ENCODE data around the gene PSMD5.

PSMD5 gene

GRCh38 chr9:120830151-120830550, 12.6 kb downstream of the PSMD5 start:
- no peak overlapping the region for H3K27ac Mint-ChIP-seq
- no peaks in the 10 kb centered on the region for H3K4me1 Mint-ChIP-seq
- H3K36me3 Mint-ChIP-seq (ENCODE audit: low read depth) = peaks cover 74% of the 10 kb centered on the region
- no peak for TF ChIP-seq CTCF (IDR thresholded peaks at IDR 0.05; ENCODE audit: unreplicated experiment in 3 of 3)
- no peak overlapping the region for H3K4me3 Mint-ChIP-seq
- peaks cover 5% of the 10 kb centered on the region for H3K9me3 Mint-ChIP-seq
- no peaks in the 10 kb centered on the region for H3K27me3 Mint-ChIP-seq (ENCODE audit: low read depth)

GRCh38 chr9:120829650-120830049, 13.1 kb downstream of the PSMD5 start:
- H3K27ac Mint-ChIP-seq = no peak overlapping the region
- no peaks in the 10 kb centered on the region for H3K4me1 Mint-ChIP-seq
- no peak for TF ChIP-seq CTCF (IDR thresholded peaks at IDR 0.05; ENCODE audit: unreplicated experiment in 3 of 3)
- no peaks in the 10 kb centered on the region for H3K27me3 Mint-ChIP-seq (ENCODE audit: low read depth)
- H3K36me3 Mint-ChIP-seq (ENCODE audit: low read depth) = peaks cover 77% of the 10 kb centered on the region
- peaks cover 7% of the 10 kb centered on the region for H3K9me3 Mint-ChIP-seq
- H3K4me3 Mint-ChIP-seq = no peak overlapping the region

- no peaks in the 10 kb centered on the region for H3K27me3 Mint-ChIP-seq (ENCODE audit: low read depth)
- H3K4me1 Mint-ChIP-seq = no peaks in the 10 kb centered on the region
- H3K4me3 Mint-ChIP-seq = no peak overlapping the region
- H3K36me3 Mint-ChIP-seq (ENCODE audit: low read depth) = peaks cover 83% of the 10 kb centered on the region
- TF ChIP-seq CTCF (IDR thresholded peaks at IDR 0.05; ENCODE audit: unreplicated experiment in 3 of 3) = no peak
- H3K27ac Mint-ChIP-seq = no peak overlapping the region
- H3K9me3 Mint-ChIP-seq = peaks cover 3% of the 10 kb centered on the region
Observed at GRCh38 chr9:120820095-120820494, 22.6 kb downstream of the PSMD5 start.

- Mint-ChIP-seq H3K4me1 (no peaks in the 10 kb centered on the region), H3K9me3 (no peaks in the 10 kb centered on the region), H3K27me3 (ENCODE audit: low read depth) (no peaks in the 10 kb centered on the region), H3K4me3 (no peak overlapping the region), H3K36me3 (ENCODE audit: low read depth) (peaks cover 68% of the 10 kb centered on the region), H3K27ac (no peak overlapping the region)
- no peak for TF ChIP-seq CTCF (IDR thresholded peaks at IDR 0.05; ENCODE audit: unreplicated experiment in 3 of 3)
Observed at GRCh38 chr9:120818595-120818994, 24.1 kb downstream of the PSMD5 start.

GRCh38 chr9:120815075-120815474, 27.6 kb downstream of the PSMD5 start:
- H3K36me3 Mint-ChIP-seq (ENCODE audit: low read depth) = peaks cover 48% of the 10 kb centered on the region
- H3K4me3 Mint-ChIP-seq = no peak overlapping the region
- H3K9me3 Mint-ChIP-seq = peaks cover 5% of the 10 kb centered on the region
- H3K27ac Mint-ChIP-seq = no peak overlapping the region
- TF ChIP-seq CTCF (IDR thresholded peaks at IDR 0.05; ENCODE audit: unreplicated experiment in 3 of 3) = no peak
- no peaks in the 10 kb centered on the region for H3K27me3 Mint-ChIP-seq (ENCODE audit: low read depth)
- H3K4me1 Mint-ChIP-seq = no peaks in the 10 kb centered on the region

GRCh38 chr9:120808931-120809330, 33.8 kb downstream of the PSMD5 start:
- Mint-ChIP-seq H3K9me3 (peaks cover 47% of the 10 kb centered on the region), H3K36me3 (ENCODE audit: low read depth) (peaks cover 44% of the 10 kb centered on the region), H3K27ac (no peak overlapping the region), H3K4me1 (no peaks in the 10 kb centered on the region), H3K4me3 (no peak overlapping the region), H3K27me3 (ENCODE audit: low read depth) (no peaks in the 10 kb centered on the region)
- TF ChIP-seq CTCF (IDR thresholded peaks at IDR 0.05; ENCODE audit: unreplicated experiment in 3 of 3) = no peak

Measured in nephron (organoid).